Measurements from ENCODE around the gene SLC35G1.
A peak's percentile ranks its signal among the peaks of the same experiment; 100 is the strongest.

DNA sequence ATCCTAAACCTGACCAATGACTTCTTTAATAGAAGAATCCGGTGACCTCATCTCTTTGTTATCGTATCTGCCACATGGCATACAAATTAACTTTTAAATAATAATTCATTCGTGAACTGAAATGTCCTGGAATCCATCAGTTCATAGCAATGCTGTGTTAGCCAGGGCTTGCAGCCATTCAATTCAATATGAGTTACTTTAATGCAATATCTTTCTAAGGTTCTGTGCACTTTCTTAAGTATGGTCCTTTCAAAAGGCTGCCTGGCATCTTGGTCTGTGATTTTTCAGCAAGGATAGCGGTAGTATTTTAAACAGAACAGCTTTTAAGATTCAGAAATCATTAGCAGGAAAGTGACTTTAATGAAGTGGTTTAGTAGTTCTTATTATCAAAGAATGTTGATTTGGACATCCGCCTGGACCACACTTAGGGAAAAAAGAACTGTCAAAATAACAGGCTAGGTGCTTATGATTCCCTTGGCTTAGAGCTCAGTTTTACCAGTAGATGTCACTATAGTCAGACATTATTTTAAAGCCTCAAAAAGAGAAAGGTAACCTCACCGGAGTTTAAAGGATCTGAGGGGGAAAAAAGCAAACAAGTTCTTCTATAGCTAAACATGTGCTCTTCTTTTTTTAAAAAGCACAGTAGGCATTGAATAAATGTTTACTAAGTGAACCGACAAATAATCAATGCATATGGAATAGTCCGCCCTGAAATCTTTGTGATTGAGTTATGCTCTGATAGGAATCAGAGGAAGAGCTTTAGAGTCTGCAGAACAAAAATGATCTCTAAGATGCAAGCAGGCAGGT is 22.7 kb downstream of the SLC35G1 start:
- TF ChIP-seq EZH2 (IDR thresholded peaks at IDR 0.05; ENCODE audit: borderline replicate concordance, low read length): no peak
- TF ChIP-seq, protein P1, sequence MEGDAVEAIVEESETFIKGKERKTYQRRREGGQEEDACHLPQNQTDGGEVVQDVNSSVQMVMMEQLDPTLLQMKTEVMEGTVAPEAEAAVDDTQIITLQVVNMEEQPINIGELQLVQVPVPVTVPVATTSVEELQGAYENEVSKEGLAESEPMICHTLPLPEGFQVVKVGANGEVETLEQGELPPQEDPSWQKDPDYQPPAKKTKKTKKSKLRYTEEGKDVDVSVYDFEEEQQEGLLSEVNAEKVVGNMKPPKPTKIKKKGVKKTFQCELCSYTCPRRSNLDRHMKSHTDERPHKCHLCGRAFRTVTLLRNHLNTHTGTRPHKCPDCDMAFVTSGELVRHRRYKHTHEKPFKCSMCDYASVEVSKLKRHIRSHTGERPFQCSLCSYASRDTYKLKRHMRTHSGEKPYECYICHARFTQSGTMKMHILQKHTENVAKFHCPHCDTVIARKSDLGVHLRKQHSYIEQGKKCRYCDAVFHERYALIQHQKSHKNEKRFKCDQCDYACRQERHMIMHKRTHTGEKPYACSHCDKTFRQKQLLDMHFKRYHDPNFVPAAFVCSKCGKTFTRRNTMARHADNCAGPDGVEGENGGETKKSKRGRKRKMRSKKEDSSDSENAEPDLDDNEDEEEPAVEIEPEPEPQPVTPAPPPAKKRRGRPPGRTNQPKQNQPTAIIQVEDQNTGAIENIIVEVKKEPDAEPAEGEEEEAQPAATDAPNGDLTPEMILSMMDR (conservative IDR thresholded peaks at IDR 0.05 in 1 of 2, IDR thresholded peaks at IDR 0.05 in 1 of 2; ENCODE audit: extremely low read depth in 1 of 2, insufficient read depth in 1 of 2, low read depth in 1 of 2, low read length in 2 of 2): peak; percentile 47 to 56

Data from mammary epithelial cell (primary cell).